HL-60 (cell line): Measurements from ENCODE around the gene SFI1.
"Not testable (repeated sequence)": the region's sequence is repeated elsewhere in the genome, so short reads cannot be mapped to it uniquely, and the experiment has no call there.

ENCODE experiments used
- DNase-seq, 2 experiments: peaks; one replicate each; pipeline ENCODE4 v3.0.0-alpha.2; 2010 to 2020; ENCODE audit warnings: low read depth in 1 of 2, low spot score in 1 of 2
- H3K27ac ChIP-seq: fragments of 250-450 bp; sonication (Bioruptor Pico); replicated peaks from 2 replicates; pipeline ENCODE4 v1.5.1; 2020; ENCODE audit warnings: mild to moderate bottlenecking, moderate library complexity
- H3K27me3 ChIP-seq: fragments of 250-450 bp; sonication (Bioruptor Pico); 2 replicates; pipeline ENCODE4 v1.5.1; 2021; ENCODE audit warnings: mild to moderate bottlenecking, moderate library complexity; ENCODE audit not compliant: insufficient read depth, poor library complexity, severe bottlenecking
- H3K4me3 ChIP-seq: replicated peaks from 2 replicates; pipeline ENCODE4 v1.5.1; 2011; ENCODE audit warnings: mild to moderate bottlenecking, control low read depth, low read length; ENCODE audit not compliant: insufficient read depth
- GABPA ChIP-seq: IDR thresholded peaks from 2 replicates; pipeline ENCODE4 v1.6.1; 2012; ENCODE audit warnings: low read depth
- POLR2AphosphoS5 ChIP-seq: IDR thresholded peaks from 2 replicates; pipeline ENCODE4 v1.6.1; 2012; ENCODE audit warnings: low read depth
- SPI1 ChIP-seq: IDR thresholded peaks from 2 replicates; pipeline ENCODE4 v1.6.1; 2012; ENCODE audit warnings: low read depth, mild to moderate bottlenecking, borderline replicate concordance
- TF ChIP-seq, protein P1 (sequence below): IDR thresholded peaks from 2 replicates; pipeline ENCODE4 v1.6.1; 2012; ENCODE audit warnings: low read depth; ENCODE audit not compliant: insufficient replicate concordance
- TF ChIP-seq, protein P2 (sequence below): IDR thresholded peaks from one replicate; pipeline ENCODE4 v1.5.1; 2011; ENCODE audit warnings: low read length, control low read depth, inconsistent platforms; ENCODE audit not compliant: insufficient read depth

Gene SFI1

DNA sequence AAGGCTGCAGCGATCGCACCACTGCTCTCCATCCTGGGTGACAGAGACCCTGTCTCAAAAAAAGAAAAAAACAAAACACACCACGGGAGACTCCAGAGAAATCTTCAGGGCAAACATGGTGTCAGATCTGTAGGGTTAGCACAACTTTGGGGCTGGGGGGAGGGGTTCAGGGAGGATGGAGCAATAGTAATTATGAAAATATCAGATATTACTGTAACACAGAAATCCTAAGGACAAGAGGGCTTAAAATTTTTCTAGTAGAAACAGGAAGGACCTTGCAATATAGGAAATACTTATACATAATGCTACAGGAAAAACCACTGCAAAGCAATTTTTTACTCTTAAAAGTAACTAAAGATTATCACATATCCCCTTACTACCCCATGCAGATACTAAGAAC, 20.5 kb upstream of the SFI1 start:
- TF ChIP-seq SPI1 (no peak), POLR2AphosphoS5 (no peak), GABPA (no peak)
- TF ChIP-seq, protein P1, sequence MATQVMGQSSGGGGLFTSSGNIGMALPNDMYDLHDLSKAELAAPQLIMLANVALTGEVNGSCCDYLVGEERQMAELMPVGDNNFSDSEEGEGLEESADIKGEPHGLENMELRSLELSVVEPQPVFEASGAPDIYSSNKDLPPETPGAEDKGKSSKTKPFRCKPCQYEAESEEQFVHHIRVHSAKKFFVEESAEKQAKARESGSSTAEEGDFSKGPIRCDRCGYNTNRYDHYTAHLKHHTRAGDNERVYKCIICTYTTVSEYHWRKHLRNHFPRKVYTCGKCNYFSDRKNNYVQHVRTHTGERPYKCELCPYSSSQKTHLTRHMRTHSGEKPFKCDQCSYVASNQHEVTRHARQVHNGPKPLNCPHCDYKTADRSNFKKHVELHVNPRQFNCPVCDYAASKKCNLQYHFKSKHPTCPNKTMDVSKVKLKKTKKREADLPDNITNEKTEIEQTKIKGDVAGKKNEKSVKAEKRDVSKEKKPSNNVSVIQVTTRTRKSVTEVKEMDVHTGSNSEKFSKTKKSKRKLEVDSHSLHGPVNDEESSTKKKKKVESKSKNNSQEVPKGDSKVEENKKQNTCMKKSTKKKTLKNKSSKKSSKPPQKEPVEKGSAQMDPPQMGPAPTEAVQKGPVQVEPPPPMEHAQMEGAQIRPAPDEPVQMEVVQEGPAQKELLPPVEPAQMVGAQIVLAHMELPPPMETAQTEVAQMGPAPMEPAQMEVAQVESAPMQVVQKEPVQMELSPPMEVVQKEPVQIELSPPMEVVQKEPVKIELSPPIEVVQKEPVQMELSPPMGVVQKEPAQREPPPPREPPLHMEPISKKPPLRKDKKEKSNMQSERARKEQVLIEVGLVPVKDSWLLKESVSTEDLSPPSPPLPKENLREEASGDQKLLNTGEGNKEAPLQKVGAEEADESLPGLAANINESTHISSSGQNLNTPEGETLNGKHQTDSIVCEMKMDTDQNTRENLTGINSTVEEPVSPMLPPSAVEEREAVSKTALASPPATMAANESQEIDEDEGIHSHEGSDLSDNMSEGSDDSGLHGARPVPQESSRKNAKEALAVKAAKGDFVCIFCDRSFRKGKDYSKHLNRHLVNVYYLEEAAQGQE: no peak
- TF ChIP-seq, protein P2, sequence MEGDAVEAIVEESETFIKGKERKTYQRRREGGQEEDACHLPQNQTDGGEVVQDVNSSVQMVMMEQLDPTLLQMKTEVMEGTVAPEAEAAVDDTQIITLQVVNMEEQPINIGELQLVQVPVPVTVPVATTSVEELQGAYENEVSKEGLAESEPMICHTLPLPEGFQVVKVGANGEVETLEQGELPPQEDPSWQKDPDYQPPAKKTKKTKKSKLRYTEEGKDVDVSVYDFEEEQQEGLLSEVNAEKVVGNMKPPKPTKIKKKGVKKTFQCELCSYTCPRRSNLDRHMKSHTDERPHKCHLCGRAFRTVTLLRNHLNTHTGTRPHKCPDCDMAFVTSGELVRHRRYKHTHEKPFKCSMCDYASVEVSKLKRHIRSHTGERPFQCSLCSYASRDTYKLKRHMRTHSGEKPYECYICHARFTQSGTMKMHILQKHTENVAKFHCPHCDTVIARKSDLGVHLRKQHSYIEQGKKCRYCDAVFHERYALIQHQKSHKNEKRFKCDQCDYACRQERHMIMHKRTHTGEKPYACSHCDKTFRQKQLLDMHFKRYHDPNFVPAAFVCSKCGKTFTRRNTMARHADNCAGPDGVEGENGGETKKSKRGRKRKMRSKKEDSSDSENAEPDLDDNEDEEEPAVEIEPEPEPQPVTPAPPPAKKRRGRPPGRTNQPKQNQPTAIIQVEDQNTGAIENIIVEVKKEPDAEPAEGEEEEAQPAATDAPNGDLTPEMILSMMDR: no peak

DNA sequence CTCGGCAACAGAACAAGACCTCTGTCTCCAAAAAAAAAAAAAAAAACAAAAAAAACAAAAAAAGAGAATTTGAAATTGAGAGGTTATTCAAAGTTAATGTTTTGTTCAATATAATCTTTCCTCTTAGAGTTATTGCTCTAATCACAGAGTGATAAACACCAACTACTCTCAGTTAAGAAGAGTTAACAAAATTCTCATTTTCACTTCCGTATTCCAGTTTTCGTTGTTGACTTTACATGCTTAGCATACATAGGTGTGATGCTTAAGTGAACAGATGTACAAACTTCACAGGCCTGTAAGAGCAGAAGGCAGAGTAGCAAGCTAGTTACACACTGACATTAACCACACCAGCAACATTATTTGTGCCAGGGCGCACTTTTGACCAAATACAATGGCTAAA, 19.0 kb upstream of the SFI1 start:
- H3K27ac ChIP-seq: 0 out of 2 replicates have a peak overlapping the region, but pooled peaks have one; percentile 7
- H3K27me3 ChIP-seq: no peaks in the 10 kb centered on the region
- H3K4me3 ChIP-seq: no peak overlapping the region
- TF ChIP-seq POLR2AphosphoS5: no peak
- no peak for TF ChIP-seq GABPA
- TF ChIP-seq, protein P2: no peak
- no peak for TF ChIP-seq SPI1
- TF ChIP-seq, protein P1: no peak
- no peak for DNase-seq

More for the DNA sequence above, 20.5 kb upstream of the SFI1 start:
- H3K4me3 ChIP-seq: no peak overlapping the region
- DNase-seq: no peak
- no peak overlapping the region for H3K27ac ChIP-seq
- no peaks in the 10 kb centered on the region for H3K27me3 ChIP-seq

DNA sequence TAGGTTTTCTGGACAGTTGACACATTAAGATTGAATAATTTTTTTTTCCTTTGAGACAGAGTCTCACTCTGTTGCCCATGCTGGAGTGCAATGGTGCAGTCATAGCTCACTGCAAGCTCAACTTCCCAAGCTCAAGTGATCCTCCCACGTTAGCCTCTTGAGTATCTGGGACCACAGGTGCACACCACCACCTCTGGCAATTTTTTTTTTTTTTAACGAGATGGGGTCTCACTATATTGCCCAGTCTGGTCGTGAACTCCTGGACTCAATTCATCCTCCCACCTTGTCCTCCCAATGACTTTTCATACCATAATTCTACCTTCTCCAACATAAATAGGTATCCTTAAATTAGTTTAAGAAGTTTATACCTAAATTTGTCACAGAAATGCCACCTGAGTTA, 15.2 kb upstream of the SFI1 start:
- Histone ChIP-seq H3K27me3 (no peaks in the 10 kb centered on the region), H3K27ac (no peak overlapping the region), H3K4me3 (no peak overlapping the region)
- DNase-seq: no peak
- no peak for TF ChIP-seq SPI1
- TF ChIP-seq, protein P2: no peak
- TF ChIP-seq GABPA: no peak
- TF ChIP-seq, protein P1: no peak
- TF ChIP-seq POLR2AphosphoS5: no peak

DNA sequence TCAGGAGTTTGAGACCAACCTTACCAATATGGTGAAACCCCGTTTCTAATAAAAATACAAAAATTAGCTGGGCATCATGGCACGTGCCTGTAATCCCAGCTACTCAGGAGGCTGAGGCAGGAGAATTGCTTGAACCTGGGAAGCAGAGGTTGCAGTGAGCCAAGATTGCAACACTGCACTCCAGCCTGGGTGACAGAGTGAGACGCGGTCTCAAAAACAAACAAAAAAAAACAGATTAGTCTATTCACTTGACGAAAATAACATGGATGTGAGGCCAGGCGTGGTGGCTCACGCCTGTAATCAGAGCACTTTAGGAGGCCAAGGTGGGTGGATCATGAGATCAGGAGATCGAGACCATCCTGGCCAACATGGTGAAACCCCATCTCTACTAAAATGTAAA, 13.9 kb upstream of the SFI1 start:
- not testable (repeated sequence) for H3K4me3 ChIP-seq, H3K27ac ChIP-seq, DNase-seq, H3K27me3 ChIP-seq

DNA sequence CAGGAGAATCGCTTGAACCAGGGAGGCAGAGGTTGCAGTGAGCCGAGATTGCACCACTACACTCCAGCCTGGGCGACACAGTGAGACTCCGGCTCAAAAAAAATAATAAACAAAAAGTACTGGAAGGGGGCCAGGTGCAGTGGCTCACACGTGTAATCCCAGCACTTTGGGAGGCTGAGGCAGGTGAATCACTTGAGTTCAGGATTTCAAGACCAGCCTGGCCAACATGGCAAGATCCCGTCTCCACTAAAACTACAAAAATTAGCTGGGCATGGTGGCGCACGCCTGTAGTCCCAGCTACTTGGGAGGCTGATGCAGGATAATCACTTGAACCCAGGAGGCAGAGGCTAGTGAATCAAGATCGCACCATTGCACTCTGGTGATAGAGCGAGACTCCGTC, 10.0 kb upstream of the SFI1 start:
- not testable (repeated sequence) for H3K4me3 ChIP-seq, DNase-seq, H3K27me3 ChIP-seq, H3K27ac ChIP-seq
